ENCODE measurements around the gene SYNJ2.

- TF ChIP-seq POLR2A (IDR thresholded peaks at IDR 0.05) (no peak), CTCF (IDR thresholded peaks at IDR 0.05) (no peak)
Measured at GRCh38 chr6:158014505-158015187, 33.0 kb downstream of the SYNJ2 start.
